Activated T-cell treated with anti-CD3 and anti-CD28 coated beads for 1 hour (primary cell): ENCODE data around the gene SORCS2.

Experiments
- DNase-seq: peaks from one replicate; pipeline ENCODE4 v3.0.0-alpha.2; 2020; ENCODE audit warnings: low read depth

Gene SORCS2

DNA sequence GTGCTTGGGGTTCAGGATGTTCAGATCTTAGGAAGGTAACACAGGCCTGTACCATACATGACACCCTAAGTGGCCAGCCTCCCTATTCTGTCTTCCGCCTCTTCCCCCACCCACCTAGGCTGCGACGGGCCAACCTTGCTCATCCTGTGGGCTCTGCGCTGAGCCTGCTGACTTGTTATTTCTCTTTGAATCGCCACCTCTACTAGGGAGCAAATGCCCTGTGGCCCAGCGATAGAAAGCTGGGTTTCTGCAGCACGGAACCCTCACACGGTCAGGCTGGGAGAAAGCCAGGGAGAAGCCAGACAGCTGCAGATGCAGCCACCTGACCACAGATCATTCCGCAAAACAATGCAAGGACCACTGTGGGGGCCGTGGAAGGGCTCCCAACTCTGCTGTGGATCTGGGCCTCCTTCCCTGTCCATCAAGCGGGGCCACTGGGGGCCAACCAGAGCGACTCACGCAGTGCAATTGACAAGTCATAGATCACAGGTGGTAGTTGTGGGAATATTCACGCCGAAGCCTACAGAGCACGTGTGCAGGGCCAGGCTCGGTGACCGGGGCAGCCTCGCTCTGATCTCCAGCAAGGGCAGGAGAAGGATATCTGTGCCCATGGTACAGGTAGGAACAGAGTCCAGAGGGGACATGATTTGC is 519.8 kb downstream of the SORCS2 start:
- DNase-seq, result no peak

DNA sequence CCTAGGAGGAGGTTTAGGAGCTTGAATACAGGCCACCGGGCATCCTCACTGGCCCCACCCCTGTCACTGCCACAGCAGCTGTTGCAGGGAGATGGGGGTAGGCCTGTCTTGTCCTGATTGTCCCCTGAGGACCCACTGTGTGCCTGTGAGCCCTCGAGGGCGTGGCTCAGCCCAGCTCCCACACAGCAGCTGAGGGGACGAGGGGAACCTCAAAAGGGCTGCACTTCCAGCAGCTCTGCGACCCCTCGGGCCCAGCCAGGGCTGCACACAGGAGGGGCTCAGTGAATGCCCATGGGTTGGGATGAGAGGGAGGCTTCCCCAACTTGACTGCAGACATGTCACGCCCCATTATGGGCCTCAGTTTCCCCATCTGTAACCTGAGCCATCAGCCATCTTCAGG is 521.4 kb downstream of the SORCS2 start:
- DNase-seq, result no peak

DNA sequence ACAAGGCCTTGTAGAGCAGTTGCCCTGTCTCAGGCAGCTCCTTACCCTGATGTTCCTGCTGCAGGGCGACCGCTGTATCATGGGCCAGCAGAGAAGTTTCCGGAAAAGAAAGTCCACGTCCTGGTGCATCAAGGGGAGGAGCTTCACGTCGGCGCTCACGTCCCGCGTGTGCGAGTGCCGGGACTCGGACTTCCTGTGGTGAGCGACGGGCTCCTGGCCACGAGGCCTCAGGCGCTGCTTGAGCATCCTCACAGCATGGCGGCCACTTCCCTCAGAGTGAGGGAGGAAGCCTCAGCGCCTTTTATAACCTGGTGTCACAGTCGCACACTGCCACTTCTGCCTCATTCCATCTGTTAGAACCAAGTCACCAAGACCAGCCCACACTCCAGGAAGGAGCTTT is 521.8 kb downstream of the SORCS2 start:
- no peak for DNase-seq

DNA sequence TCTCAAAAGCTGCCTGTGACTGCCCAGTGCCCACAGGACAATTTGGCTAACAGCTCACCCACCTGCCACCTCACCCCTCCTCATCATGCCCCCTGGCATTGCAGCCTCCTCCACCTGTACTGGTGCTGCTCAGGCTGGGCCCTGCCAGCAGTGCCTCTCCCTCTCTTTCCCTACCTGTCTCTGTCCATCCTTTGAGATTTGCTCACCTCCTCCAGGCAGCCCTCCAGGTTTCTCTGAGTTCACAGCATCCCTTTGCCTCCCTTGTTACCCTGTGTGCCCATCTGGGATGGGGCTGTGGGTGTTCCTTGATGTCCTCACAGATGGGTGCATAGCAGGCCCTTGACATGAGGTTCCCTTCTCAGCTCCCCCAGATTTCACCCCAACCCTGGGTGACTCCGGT is 522.4 kb downstream of the SORCS2 start:
- no peak for DNase-seq

DNA sequence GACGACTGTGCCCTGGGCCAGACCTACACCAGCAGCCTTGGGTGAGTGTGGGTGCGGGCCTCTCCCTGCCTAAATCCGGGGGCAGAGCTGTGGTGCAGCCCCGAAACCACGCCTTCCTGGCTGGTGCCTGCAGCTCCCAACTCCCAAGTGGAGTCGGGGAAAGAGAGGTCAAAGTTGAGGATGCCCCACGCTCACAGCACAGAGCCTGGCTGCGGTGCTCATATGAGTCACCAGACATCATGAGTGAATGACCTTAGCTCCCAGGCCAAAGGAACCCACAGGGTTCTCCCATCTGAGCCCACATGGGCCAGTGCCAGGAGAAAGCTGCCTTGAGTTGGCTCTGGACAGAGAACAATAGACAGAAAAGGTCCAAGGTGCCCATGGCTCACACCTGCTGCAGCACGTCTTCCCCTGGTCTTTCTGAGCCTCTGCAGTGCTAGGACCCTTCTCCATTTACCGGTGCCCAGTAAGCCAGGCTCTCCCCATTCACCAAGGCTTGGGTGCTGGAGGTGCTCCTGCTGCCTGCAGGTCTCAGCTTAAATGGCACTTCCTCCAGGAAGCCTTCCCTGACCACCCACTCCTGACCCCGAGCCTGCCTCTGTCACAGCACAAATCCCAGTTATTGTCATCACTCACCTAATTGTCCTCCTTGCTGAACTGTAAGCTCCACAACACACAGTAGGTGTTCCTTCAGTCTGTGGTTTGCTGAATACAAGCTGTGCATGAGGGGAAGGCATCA is 523.1 kb downstream of the SORCS2 start:
- no peak for DNase-seq

DNA sequence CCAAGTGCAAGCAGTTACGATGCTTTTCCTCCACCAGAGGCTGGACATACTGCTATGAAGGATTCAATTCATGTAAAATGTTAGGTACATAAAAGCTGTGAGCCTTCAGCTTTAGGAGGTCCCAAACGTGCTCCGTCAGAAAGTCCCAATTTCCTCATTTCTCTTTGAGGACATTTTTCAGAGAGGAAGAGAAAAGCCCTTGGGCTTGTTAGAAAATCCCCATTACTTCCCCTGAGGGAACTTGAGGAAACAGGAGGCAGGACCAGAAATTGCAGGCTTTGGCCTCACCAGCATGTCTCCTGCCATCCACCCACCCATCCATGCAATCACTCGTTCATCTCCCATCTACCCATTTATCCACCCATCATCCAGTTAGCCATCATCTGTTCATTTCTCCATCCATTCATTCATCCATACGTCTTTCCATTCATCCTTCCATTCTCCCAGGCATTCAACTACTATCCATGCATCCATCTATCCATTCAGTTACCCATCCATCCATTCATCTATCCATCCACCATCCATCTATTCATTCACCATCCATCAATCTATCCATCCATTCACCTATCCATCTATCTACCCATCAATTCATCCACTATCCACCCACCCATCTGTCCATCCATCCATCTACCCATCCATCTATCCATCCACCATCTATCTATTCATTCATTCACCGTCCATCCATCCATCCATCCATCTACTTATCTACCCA is 523.8 kb downstream of the SORCS2 start:
- no peak for DNase-seq

DNA sequence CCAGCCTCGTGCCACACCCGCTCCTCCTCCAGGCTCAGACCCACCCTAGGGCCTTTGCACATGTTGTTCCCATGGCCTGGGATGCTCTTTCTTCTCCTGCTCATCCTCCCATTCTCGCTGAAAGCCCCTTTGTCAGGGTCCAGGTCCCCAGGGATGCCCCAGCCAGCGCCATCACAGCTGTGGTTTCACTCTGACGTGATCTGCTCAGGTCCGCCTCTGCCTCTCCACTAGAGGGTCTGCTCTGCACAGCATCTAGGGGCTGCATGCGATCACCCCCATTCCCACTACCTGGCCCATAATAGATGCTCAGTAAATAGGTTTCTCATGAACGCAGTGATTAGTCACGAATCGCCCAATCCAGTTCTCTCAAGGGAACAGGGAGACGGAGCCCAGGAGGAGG is 524.8 kb downstream of the SORCS2 start:
- DNase-seq, result no peak

DNA sequence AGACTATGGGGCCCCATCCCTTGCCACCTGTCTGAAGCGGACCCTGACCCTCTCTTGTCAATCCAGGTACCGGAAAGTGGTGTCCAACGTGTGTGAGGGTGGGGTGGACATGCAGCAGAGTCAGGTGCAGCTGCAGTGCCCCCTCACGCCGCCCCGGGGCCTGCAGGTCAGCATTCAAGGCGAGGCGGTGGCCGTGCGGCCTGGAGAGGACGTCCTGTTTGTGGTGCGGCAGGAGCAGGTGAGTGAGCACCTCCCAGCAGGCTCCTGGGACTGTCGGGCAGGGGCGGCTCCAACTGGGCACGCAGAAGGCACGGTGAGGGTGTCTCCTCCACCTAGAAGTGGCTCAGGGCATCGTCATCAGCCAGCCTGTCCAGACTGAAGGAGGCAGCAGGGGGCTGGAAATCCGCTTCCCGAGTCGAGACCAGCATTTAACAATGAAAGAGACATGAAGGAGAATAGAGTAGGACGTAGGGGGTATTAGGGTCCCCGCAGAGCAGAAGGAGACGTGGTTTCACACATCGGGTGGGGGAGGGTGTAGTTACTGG is 525.7 kb downstream of the SORCS2 start:
- DNase-seq, result no peak

DNA sequence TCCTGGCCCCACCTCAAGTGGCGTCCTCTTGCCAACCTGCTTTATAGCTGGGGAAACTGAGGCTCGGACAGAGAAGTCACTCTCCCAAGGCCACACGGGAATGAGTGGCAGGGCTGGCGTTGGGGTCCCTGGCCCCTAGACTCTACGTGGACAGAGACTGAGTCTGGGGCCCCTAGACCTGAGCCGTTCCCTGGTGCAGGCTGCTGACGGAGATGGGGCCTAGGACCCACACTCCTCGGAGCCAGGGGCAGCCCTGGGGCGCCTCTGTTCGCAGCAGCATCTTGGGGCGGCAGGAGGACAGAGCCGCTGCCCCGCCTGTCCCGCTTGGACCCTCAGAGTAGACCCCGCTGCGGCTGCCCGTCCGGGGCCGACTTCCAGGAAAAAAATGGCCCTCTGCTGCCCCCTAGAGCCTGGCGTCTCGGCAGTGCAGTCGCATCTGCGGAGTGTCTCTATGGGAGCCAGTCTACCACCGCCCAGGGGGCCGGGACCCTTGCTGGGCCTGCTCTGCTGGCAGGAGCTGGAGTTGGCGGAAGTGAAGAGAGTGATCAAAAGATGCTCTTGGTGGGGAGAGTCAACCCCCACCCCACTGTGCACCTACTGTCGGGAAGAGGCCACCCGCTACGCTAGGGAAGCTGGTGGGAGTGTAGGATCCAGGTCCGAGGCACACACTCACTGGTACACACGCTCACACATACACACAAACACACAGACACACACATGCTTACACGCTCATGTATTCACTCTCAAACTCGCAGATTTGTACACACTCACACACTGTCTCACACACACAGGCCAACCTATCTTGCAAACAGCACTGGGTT is 527.2 kb downstream of the SORCS2 start:
- peak; percentile 63 for DNase-seq

DNA sequence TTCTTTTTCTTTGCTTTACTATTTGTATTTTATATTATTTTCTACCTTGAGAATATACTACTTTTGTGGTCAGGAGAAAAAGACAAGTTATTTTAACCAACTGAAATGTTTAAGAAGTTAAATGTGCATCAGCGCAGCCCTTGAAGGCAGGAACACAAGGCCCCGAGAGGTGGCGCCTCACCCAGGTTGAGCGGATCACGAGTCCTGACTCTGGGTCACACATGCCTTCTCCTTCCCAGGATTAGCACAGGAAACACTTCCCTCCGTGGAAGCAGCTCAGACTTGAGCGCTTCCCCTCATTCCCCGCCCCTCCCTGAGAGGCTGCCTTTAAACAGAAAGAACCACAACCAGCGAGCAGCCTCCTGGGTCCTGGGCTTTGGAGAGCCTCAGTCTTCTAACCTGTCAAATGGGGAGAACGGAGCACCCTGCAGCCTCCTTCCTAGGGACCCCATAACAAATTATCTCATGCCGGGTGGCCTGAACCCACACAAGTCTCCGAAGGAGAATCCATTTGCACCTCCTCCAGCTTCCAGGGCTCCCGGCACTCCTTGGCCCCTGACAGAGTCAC is 529.7 kb downstream of the SORCS2 start:
- DNase-seq, result no peak

DNA sequence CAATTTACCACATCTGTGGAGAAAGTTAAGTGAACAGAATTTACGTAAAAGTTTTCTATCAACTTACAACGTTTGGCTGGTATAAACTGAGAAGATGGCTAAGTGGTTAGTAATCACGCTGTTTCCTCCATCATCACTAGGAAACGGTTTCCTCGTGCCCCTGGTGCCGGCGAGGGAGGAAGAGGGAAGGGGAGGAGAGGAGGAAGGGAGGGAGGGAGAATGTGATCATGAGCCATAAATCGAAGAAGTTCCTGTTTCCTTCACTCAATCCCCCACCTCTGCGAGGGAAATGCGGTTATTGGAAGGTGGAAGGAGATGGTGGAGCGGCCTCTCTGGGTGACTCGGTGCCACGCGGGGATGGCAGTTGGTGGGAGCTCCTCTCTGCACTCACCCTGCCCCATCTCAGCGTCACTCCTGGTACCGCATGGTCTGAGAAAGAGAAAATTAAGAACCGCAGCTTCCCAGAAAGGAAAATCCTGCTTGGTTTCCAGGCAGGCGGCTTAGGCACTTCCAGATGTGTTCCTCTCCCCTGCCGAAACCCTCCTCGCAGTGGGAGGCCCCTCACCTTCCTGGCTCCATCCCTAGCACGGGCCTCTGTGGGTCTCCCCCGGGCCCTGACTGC is 530.5 kb downstream of the SORCS2 start:
- DNase-seq, result no peak

DNA sequence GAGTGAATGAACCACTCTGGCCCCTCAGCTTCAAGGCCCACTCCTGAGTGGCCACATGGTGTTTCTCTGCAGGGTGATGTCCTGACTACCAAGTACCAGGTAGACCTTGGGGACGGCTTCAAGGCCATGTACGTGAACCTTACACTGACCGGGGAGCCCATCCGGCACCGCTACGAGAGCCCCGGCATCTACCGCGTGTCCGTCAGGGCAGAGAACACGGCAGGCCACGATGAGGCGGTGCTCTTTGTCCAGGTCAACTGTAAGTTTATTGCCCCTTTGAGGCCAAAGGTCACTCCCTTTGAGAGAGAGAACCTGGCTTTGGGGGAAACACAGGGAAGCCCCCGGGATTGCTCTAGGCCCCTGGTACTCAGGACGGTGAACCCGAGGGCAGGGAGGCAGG is 531.3 kb downstream of the SORCS2 start:
- no peak for DNase-seq

DNA sequence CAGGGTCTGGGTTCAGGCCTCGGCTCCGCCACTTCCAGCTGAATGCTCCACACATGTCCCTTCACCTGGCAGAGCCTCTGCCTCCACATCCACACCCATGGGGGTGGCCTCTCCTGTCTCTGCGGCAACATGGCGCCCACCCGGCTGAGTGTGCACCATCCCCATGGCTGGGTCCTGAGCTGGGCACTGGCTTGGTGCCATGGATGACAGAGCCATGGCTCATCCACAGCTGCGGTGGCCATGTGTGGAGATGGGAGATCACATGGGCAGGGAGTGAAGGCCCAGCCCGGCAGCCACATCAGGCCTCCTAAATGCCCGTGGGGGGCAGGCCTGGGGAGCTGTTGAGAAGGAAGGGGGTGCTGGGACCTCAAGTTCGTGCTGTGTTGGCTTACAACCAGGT is 533.6 kb downstream of the SORCS2 start:
- no peak for DNase-seq

DNA sequence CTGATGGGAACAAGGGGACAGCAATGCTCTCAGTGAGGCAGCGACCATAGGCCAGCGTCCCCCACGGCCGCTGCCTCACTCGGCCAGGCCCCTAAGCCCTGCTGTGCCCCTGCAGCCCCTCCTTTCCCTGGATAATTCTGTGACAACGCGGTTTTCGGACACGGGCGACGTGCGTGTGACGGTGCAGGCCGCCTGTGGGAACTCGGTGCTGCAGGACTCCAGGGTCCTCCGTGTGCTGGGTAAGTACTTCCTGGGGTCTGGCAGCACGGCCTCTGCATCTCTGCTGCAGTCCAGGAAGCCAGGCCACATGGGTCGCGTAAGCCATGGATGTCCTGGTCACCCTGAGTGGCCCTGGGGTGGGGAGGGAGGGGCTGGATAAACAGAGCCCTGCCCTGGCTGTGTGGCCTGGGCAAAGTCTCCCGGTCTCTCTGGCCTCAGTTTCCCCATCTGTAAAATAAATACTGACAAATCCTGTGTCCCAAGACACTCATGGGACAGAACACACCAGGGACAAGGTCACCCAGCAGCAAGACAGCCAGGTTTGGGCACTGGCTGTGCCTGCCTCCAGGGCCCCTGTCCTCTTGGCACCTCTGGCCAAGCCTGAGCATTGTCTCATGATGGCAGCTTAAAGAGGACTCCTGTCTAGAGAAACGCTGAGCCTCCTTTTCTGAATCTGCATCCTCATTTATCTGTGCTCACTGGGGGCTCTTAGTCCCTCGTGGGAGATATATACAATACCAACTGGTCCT is 534.5 kb downstream of the SORCS2 start:
- no peak for DNase-seq

DNA sequence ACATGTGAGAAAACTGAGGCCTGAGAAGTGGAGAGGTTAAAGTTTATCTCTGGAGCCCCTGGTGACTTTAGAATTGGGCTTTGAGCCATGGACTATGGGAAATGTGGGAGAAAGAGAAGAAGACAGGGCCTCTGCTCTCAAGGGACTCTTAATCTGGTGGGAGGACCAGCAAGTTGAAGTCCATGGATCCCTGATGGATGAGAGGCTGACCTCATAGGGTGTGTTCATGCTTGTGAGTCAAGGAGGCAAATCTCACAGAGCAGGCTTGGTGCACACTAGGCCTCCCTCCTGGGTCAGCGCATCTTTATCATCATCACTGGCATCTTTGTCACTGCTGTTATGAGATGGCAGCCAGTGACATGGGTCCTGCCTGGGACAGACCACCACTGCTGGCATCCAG is 535.4 kb downstream of the SORCS2 start:
- DNase-seq, result no peak

DNA sequence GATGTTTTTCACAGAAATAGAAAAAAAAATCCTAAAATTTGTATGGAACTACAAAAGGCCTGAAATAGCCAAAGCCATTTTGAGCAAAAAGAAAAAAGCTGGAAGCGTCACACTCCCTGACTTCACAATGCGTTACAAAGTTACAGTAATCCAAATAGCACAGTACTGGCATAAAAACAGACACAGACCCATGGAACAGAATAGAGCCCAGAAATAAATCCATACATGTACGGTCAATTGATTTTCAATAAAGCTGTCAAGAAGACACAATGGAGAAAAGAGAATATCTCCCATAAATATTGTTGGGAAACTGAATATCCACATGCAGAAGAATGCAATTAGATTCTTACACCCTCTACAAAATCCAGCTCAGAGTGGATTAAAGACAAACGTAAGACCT is 539.1 kb downstream of the SORCS2 start:
- DNase-seq, result no peak

DNA sequence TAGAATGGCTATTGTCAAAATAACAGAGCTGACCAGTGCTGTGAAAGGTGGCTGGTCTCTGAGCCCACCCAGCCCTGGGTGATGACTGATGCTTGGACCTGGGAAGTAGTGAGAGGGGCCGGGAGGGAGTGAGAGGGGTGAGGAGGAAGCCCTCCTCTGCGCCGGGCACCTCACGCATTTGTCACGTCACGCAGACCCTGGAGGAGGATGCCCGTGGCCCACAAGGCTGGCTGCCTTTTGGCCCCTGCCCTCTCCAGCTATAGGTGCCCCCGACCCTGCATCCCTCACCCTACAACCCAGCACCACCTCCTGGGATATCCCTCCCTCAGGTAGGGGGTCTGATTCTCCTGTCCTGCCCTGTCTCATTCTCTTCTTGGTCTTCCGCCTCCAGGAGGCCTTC is 539.9 kb downstream of the SORCS2 start:
- DNase-seq, result no peak

DNA sequence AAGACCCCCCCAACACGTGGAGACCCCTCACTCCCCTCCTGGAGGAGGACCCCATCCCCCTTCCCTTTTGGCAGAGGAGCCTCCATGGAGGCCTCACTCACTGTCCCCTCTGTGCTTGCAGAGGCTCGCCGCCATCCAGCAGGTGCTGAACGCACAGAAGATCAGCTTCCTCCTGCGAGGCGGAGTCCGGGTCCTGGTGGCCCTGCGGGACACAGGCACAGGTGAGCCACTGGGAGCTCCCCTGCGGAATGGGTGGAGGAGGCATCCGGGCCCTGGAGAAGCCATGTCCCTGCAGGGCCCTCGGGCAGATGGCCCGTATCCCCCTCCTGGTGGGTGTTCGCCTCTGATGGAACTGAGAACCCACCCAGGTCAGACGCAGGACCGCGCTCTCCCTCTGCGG is 540.9 kb downstream of the SORCS2 start:
- no peak for DNase-seq

DNA sequence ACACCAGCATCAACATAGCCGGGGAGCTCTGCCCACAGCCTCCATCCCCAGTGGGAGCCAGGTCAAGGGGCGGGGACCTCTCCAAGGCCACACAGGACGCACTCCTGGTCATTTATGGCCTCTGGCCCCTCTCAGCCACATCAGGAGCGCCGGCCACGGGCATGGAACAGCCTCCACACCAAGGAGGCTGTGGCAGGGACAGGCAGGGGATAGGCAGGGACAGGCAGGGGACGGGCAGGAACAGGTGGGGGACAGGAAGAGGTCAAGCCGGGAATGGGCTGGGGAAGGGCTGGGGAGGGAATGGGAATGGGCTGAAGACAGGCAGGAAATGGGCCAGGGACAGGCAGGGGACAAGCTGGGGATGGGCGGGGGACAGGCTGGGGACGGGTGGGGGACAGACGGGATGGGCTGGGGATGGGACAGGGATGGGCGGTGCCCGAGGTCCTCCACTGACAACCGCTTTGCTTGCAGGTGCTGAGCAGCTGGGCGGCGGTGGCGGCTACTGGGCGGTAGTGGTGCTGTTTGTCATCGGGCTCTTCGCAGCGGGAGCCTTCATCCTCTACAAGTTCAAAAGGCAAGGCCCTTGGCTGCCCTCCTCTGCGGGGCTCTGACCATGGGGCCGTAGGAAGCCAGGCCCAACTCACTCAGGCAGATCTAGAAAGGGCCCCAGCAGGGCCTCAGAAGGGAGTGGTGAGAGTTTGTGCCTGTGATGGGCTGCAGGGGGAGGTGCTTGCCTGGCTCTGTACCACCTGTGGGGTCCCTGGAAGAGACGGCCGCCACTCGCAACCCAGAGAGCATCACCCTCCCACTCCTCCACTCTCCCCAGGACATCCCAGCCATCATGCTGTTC is 541.7 kb downstream of the SORCS2 start:
- no peak for DNase-seq
